RPMI8226 (cell line): Measurements from ENCODE around the gene THY1.

Source experiments
- DNase-seq: peaks from one replicate; pipeline ENCODE4 v3.0.0-alpha.2; 2015

Gene THY1

DNA sequence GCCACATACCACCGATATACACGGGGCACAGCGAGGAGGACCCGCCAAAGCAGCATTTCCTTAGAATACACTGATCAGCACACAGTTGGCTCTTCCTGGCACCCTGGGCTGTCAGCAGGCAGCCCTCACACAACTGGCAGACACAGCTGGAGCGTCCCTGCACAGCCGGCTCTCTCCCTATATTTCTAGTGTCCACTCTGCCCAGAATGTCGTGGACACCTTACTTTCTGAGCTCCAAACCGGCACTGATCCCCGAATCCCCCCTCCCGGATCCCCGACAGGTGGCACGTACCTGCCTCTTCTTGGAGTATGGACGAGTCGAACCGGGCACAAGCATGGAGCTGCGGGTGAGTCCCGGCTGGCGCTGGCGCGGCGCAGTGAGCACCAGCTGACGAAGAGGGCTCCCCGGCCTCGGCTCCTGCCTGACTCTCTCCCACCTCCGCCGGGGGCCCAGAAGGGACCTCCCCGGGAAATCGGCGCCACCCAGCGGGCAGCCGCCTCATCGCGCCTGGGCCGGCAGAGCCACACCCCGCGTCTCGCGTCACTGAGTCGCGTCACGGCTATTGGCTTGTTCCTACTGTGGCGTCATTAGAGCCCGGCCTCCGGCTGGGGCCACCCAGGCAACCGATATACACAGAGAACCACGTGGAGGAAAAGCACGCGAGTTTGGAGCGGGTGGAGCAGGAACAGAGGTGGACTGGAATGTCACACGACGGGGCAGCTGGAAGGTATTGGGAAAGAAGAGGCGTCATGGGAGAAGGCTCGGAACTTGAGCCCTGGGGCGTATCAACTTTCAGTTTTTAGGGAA is 41.6 kb downstream of the THY1 start, which contains the start of gene USP2:
TSS of gene USP2 (minus strand) at position 510 of the 808 bp plus-strand sequence. CDS start 8,210 bp downstream, outside the sequence.
- peak; percentile 93 for DNase-seq

DNA sequence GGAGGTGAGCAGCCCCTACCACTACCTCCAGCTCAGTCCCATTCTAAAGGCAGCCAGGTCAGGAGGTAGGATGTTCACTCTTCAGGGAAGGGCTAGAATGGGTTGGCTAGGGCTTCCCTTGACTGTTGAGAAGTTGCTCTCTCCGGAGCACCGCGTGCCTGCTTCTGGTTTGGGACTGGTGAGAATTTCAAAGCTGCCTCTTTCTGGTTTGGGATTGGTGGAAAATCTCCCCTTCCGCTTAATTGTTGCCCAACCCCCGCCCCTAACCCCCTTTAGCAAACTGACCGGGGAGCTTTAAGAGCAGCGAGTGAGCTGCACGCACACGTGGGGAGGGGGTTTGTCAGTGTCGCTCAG is 42.2 kb downstream of the THY1 start:
- DNase-seq, result no peak

DNA sequence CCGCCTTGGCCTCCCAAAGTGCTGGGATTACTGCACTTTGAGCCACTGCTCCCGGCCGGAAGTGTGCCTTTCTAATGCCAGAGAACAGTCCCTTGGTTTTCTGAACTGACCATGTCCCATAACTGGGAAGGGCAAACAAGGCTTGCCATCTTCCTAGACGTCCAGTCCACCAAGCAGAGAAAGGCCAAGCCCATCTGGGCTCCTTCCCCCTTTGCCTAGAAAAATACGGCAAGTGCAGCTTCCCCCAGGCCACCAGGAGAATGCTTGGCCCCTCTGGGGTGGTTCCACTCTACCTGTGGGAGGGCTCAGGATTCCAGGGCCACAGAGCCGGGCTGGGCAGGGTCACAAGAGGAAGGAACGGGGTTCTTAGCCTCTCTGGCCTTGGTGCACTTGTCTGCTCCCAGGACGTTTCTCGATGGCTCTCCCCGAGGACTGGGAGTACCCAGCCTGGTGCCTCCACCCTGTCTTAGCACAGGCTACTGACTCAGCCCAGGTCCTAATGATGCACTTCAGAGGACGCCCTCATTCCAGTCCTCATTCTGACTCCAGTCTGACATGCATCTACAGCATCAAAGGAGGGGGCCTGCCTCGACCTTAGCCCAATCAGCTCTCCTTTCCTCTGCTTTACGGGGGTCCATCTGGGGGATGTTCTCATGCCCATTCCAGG is 42.7 kb downstream of the THY1 start:
- DNase-seq, result no peak

DNA sequence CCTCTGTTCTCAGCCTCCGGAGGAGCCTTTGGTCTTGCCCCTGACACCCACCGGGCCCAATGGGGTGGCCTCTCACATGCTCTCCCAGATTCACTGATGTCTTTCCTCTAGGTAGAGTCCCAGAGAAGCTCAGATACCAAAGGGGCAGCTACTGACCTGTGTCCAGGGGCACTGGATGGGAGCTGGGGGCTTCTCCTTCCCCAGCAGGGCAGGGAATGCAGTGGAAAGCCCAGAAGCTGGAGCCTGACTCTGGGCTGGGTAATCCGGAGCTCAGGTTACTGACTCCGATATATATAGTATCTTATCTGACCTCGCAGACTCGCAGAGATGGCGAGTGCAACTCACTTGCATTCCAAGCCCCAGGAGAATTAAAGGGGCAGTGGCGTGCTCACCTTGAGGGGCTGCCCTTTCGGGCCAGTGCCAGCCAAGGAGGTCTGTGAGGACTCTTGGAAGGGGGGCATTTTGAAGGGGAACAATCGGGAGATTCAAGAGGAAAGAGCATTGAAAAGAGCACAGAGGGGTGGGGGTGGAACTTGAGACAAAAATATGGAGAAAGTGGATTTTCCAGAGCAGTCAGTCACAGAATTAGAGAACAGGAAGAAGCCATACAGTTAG is 44.0 kb downstream of the THY1 start:
- no peak for DNase-seq

DNA sequence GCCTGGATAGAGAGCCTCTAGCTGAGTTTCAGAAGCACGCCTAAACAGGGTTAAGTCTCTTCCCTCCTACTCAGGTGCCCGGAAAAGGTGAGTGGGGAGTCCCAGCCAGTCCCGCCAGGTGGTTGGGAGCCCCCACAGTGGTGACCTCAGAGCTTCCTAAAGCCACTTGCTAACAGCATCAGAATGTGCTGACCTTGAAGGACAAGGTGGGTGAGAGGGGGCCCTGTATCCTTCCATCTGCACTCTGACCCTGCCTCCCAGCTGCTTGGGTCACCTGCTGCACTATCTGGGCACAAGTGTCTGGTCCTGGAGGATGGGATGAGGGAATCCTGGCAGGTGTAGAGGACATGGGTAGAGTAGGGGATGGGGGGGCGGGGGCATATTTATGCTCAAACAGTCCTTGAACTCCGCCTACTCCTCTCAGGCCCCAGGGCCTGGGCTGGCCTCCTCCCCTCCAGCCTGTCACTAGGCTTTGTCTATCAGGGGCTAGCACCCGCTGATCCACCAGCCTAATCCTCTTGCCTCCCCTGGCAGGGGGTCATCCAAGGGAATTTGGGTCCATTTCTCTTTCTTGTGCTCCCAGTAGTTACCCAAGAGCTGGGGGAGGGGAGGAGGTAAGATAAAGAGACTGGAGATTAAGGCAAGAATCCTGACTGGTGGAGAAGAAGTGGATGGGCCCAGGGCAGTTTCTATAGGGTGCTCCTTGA is 44.9 kb downstream of the THY1 start:
- DNase-seq, result no peak

DNA sequence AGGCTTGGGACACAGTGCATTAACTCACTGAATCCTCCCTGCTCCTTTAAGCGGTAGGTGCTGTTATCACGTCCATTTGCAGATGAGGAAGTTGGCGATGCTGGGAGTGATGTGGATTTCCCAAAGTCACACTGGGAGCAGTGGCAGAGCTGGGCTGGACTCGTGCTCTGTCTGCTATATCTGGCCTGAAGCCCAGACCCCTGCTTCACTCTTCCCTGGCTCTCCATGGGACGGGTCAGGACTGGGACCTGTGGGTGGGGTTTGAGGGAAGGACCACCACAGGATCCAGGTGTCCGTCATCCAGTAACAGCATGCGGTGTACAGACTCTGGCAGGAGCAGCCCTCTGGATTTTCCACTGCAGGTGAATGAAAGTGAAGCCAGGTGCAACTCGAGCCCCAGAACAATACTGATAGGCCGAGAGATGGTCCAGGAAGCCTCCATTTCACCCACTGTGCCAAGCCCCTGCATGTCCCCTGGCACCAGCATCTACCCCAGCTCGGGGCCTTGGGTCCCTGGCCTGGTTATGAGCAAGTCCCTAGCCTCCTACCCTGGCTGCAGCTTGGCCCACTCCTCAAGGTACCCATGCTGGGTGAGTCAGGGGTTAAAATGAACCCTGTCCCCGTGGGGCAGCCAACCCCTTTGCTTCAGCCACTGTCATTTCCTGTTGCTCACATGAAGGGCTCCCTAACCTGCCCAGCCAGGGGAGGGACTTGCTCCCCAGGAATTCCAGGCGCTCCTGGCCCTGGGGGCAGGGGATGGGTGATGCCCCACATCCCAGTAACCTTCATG is 45.7 kb downstream of the THY1 start:
- no peak for DNase-seq

DNA sequence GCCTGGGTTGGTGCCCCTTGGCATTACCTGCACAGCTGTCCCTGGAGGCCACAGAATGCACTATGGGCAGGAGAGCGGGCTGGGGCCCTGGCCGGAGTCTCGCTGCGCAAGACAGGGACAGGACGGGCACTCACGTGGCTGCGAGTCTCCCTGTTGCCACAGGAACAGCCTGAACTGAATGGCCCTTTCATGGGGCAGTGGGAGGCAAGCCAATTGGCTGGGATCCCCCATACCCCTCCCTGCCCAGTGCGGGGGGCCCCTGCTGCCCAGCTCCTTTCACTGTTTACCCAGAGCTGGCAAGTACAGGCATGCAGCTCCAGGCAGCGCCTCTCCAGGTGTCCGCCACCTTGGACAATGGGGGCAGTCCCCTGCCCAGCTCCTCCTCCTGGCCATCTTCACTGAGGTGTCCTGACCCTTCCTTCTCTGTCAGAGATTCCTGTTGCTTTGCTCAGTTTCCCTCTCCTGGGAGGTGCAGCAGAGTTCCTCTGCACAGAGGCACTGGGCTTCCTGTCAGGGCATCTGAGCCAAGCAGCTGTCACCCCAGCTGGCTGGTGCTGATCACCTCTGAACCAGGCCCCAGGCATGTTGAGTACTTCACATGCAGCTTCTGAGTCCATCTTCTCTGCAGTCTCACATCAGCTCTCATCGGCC is 46.6 kb downstream of the THY1 start:
- DNase-seq, result no peak

DNA sequence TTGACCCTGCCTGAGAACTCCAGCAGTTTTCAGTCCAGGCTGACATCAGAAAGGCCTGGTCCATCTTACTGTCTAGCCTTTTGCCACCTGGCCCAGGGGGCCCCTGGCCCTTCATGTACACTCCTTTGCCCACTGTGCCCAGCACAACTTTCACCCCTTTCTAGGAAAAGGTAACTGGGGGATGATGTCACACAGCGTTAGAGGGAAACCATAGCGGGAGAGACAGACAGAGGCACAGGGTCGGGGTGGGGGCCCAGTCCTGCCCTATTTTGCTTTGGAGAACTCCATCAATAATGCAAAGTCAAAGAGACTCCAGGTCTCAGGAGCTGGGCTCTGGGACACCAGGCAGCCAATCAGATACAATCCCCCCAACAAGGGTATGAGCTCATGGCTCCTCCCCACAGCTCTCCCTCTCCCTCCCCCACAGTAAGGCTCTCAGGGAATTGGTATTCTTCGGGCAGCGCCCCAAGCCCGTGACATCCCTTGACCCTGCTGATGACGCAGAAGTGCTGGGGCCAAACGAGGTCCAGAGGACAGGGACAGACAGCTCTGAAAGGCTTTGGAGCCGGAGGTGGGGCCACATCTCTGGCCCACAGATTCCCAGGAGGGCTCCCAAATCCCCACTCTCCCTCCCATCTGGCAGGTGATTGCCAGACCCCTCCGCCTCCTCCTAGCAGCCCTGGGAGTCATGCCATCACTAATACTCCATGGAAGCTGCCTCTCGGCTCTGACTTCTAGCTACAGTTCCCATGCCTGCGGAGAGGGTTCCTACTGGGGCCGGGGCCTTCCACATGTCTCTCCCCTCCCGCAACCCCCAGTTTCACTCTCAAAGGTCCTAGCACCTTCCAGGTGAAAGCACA is 47.4 kb downstream of the THY1 start:
- DNase-seq, result no peak

DNA sequence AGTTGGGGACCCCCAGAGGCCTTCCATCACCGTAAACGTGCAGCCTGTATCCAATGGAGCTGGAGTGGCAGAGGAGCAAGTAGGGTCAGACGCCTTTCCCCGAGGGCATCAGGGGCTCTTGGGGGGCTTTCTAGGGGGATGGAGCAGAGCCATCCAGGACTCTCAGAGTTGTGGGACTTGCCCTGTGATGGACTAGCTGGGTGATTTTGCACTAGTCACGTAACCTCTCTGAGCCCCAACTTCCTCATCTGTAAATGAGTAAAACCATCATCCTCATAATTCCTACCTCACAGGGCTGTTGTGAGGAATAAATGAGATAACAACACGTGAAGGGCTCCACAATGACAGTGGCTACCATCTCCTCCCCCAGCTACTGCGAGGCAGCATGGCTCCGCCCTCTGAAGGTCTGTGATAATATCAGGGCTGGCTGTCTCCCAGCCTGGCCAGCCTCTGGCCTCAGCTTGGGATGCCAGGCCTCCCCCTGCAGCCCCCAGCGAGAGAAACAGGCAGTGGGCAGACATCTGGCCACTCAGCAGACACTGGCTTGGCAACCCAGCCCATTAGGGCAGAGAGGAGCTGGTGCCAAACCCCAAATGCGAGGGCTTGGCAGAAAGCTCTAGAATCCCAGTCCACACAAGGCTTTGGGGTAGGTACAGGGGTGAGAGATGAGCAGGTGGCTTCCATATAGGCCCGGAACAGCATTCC is 48.2 kb downstream of the THY1 start:
- no peak for DNase-seq

DNA sequence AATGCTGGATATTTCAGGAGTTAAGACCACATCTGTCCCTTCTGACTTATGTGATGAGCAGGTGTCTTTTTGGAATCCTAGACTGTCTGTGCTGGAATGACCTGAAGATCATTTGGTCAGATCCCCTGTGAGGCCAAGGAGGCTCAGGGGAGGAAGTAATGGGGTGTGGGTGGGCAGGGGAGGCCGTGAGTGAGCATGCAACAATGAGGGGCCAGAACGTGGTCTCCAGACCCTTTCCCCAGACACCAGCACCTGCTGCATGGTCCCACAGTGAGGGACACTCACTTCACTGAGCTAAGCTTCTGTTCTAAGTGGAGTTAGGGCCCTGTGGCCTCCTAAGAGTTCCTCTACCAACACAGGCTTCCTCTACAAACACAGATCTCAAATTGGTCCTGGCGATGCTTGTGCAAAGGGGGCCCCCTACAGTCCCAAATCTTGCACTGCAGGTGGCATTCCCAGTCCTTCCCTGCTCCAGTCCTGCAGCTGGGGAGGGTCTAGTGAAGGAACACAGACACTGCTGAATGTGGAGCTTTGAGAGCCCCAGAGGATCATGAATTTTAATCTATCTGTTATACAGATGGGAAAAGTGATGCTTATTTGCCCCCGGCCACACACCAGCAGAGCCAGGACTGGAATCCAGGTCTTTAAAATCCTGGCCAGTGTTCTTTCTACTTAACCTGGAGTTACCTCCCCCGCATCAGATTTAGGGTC is 48.9 kb downstream of the THY1 start:
- peak; percentile 38 for DNase-seq

DNA sequence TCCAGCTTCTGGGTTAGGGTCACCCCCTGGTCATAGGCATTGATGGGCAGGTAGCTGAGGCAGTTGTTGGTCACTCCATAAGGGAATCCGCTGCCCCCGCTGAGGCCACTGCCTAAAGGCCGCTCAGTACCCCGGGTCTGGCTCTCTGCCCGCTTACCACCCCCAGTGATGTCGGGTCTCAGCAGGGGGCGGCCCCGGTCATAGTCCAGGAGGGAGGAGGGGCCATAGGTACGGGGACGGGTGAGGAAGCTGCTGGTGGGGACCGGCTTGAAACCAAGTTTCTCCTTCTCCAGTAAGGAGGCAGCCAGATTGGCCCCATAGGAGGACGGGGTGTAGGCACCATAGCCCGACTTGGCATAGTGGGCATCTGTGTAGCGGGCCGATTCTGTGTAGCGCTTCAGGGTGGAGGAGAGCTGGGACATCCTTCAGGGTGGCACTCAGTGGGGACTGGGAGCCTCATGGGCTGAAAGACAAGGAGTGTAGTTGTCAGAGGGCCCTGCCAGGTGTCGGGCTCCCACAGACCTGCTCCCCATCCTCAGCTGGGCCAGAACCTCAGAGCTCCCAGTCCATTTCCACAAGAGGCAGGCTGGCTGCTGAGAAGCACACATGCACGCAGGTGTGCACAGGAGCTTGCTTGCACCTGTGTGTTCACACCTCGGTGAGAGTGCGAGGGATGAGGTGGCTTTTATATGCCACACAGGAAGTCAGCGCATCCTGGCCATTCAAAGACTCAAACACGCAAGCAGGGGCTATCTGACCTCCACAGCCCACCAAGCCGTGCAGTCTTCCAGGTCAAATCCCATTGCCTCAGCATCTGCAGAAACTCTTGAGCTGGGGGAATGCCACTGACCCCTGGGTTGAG is 49.7 kb downstream of the THY1 start:
- no peak for DNase-seq

DNA sequence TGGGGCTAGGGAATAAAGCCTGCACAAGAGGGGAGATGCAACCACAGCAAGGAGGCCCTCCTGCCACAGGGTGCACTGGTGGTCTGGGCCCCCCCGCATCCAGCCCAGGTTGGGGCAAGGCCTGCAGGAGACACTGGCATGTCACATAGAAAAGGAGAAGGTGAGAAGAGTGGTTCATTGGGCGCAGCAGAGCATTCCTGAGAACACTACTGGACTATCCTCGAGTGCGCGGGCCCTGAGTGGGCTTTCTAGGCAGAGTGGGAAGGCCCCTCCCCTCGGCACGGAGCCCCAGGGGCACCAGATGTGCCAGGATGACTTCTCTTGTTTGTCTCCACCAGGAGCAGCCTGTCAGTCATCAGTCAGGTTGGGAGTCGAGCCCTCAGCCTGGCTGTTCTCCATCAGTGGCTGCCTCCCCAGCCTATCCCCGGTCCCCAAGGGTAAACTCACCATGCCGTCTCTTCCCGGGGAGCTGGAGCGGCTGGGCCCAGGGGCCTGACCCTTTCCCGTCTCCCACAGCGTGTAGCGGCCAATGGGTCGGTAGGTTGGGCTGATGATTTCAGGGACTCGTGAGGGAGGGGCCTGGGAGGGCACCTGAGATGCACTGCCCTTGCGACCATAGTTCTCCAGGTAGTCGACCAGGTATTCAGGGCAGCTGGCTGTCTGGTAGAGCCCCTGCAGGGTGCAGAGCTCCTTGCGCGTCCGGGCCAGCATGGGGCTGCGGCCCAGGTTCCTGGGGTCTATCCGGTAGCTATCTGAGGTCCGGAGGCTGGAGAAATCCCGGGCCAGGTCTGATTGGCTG is 50.5 kb downstream of the THY1 start:
- no peak for DNase-seq

DNA sequence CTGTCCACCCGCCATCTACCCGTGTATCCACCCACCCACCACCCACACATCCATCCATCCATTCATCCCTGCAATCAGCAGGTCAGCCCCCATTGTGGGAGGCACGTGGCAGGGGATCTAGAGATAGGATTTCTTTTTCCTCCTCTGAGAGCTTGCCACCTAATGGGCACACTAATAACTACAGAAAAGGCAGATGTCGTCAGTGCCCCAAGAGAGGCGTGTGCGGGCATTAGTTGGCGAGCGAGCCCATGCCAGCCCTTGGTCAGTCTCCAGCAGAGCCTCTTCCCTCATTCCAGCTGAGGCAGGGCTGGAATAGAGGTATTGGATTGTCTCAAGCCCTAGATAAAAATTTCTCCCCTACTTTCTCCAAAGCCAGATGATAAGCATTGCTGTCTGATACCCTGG is 51.2 kb downstream of the THY1 start:
- peak; percentile 34 for DNase-seq

DNA sequence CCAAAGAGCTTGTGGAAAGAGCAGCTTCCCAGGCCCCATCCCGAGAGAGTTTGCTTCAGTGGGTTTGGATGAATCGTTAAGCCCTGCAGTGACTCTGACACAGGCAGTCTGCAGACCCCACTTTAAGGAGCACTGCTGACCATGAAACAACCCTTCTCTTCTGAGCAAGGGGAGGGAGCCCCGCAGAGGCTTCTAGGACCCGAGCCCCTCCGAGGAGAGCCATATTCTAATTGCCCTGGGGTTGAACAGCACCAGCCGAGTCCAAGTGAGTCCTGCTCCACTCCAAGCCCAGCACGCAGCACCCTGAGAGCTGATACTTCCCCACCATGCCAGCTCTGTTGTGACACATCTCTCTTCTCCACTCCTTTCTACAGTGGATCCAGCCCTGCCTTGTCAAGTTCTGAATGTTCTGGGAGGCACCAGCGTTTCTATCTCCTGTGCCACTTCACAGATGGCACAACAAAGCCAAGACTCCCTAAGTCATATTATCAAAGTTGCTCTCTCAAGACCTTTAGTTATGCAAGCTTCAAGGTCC is 51.8 kb downstream of the THY1 start:
- no peak for DNase-seq

DNA sequence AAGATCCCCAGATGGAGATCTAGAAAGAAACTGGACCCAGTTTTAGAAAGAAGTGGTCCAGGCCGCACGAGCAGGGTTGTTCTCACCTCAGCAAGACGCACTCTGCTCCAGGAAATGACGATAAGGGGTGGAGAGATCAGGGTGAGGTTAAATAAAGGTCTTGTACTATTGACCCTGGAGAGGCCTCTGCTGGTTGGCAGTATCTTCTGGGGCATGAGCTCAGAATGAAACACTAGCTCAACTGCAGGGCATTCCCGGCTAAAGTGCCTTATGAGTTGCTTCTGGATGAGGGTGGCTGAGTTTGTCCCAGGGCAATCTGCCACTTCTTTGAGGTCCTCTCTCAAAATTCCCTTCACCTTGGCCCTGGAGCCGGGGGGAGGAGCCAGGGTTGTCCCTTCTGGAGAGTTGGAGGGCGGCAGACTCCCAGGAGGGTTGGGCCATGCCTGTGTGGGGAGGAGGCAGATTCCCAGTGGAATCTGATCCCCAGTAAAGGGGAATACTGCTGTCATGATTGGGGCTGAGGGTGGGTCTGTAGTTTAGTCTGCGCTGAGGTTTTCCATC is 52.4 kb downstream of the THY1 start:
- DNase-seq, result peak; percentile 43

DNA sequence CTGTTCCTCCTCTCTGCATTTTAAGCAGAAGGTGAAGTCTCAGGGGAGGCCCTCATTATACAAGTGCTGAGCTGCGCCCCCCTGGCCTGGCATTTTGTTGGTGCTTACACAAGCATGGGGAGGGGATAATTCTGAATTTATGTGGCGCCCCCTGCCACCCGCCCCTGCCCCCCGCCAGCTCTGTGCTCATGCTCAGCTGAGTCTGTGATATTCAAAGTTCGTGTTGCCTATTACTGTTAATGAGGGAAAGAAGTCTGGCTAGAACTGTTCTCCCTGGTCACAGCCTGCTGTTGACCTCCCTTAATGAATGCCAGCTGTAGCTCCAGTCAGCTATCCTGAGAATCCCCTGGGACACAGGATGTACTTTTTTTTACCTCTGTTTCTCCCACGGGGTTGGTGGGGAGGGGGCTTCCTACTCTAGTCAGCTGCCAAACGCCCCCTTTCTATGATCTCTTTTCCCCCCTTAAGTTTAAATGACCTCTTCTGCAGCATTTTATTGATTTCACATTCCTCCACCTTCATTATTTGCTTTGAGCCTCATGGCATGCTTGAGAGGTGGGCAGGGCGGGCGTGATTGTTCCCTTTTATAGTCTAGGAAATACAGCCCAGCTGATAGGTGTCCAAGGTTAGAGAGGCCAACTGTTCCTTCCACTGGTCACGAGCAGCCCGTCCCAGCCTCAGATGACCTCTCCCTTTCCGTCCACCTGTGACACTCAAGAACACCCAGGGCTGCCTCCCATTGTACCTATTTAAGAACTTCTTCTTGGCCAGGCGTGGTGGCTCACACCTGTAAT is 53.6 kb downstream of the THY1 start:
- DNase-seq, result no peak
